GM19099 (cell line): ENCODE measurements around the gene ITGAE.

Experiments
- POLR2A ChIP-seq: IDR thresholded peaks from 3 replicates; pipeline ENCODE4 v1.6.1; 2011; ENCODE audit warnings: low read depth; ENCODE audit not compliant: insufficient read length; ENCODE audit errors: extremely low read depth

The ITGAE gene

DNA sequence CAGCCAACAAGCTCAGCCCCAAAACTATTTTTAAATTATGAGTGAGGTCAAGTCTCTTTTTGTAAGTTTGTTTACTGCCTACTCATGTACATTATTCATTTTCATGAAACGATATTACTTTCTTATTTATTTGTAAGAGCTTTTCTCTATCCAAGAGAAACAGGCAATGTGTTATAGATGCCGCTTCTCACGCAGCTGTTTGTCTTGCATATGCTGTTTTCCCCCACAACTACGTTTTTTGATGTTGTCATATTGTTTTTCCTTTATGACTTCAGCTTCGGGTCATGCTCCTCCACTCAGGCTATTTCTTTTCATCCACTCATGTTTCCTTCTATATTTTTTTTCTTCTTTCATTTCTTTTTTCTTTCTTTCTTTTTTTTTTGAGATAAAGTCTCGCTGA lies 20.0 kb downstream of the ITGAE start:
- TF ChIP-seq POLR2A, result no peak

DNA sequence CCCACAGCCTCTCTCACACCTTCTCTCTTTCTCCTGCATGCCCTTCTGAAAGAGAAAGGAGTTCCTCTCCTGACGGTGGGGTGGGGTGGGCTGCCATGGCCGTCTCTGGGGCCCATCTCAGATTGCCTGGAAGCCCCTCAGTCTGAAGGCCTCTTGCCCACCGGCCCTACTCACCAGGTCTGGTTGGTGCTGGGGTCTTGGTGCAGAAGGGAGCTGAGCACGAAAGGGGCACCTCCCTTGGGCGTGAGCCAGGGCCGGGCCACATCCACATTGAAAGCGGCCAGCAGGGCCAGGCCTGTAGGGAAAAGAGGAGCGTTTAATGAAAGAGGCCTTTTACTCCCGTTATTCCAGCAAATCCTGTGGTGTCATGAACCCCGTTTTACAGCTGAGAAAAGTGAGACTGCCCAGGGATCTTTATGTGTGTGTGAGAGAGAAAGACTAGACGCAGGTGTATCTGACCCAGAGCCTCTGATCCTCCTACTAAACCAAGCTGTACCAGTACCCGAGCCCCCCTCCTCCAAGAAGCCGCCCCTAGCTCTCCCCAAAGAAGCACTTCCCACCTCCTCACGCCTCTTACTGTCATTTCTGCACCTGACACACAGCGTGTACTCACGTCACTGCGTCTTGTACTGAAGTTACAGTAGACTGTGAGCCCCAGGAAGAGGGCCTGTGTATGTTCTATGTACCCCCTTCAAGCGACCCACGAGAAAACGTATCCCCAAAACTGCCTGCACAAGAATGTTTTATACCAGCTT lies 23.4 kb downstream of the ITGAE start:
- no peak for TF ChIP-seq POLR2A

GRCh38 chr17:3773966-3774365 lies 27.0 kb downstream of the ITGAE start:
- no peak for TF ChIP-seq POLR2A

GRCh38 chr17:3773511-3773910 lies 27.5 kb downstream of the ITGAE start:
- no peak for TF ChIP-seq POLR2A

DNA sequence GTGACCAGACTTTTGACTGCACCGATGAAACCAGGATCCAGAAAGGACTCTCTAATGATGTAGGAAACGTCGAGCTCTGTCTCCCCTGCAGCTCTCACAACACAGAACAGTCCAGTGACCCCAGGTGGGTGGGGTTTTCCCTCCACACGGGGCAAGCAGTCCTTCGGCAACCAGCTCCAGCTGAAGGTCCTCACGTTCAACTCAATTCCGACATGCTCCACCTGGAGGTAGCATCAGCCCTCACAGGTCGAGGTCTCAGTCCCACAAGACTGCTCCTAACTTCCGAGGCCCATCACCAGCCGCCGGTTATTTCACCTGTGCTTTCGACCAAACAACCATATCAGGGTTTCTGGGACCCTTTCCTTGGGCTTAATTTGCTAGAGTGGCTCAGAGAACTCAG lies 28.2 kb downstream of the ITGAE start:
- TF ChIP-seq POLR2A, result no peak

DNA sequence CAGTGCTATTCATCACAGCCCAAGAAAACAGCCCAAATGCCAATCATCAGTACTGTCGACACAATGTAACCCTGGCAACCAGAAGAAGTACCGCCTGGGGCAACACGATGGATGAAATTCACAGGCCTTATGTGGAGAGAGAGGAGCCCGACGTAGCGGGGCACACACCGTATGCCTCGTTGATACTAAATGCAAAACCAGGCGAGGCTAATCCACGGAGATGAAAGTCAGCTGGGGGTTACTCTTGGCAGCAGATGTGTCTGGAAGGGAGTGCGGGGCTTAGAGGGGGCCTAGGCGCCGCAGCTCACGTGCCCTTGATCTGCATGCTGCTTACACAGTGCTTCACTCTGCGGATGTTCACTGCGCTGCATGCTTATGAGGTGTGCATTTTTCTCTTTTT lies 29.8 kb downstream of the ITGAE start:
- TF ChIP-seq POLR2A, result no peak

GRCh38 chr17:3770466-3770865 lies 30.5 kb downstream of the ITGAE start:
- no peak for TF ChIP-seq POLR2A

DNA sequence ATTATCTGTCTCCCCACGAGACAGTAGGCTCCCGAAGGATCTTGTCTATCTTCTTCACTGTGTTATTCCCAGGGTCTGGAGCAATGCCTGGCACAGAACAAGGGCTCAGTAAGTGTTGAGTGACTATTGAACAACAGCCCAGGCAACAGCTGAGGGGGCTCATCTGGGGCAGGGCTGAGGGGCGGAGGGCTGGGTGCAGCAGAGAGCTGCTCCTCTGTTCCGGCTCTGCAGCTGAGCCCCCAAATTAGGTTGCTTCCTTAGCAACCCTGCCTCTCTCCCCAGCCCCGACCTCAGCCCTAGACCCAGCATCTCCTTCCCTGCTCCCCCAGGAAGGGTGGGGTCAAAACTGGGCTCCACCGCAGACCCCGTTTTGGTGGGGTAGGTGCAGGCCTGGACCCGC lies 32.2 kb downstream of the ITGAE start:
- TF ChIP-seq POLR2A, result no peak

- no peak for TF ChIP-seq POLR2A
Observed at GRCh38 chr17:3768341-3768740, 32.6 kb downstream of the ITGAE start.

GRCh38 chr17:3766779-3767178 lies 34.2 kb downstream of the ITGAE start:
- TF ChIP-seq POLR2A, result no peak

DNA sequence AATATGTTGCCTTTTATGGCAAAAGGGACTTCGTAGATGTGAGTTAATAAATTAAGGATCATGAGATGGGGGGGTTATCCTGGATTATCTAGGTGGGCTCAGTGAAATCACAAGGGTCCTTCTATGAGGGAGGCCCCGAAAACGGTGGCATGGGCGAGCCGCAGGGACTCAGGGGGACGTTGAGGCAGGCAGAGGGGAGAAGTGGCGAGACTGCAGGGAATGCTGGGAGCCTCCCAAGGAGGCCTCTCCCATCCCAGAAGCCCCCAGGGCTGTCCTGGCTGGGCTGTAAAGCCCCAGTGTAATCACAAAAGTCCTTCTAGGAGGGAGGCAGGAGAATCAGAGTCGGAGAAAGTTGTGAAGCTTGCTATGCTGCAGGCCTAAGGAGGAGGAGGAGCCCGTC lies 35.0 kb downstream of the ITGAE start:
- TF ChIP-seq POLR2A, result no peak

GRCh38 chr17:3763777-3764170 lies 37.2 kb downstream of the ITGAE start:
- TF ChIP-seq POLR2A, result no peak

GRCh38 chr17:3762922-3763776 lies 37.8 kb downstream of the ITGAE start:
- TF ChIP-seq POLR2A, result no peak

DNA sequence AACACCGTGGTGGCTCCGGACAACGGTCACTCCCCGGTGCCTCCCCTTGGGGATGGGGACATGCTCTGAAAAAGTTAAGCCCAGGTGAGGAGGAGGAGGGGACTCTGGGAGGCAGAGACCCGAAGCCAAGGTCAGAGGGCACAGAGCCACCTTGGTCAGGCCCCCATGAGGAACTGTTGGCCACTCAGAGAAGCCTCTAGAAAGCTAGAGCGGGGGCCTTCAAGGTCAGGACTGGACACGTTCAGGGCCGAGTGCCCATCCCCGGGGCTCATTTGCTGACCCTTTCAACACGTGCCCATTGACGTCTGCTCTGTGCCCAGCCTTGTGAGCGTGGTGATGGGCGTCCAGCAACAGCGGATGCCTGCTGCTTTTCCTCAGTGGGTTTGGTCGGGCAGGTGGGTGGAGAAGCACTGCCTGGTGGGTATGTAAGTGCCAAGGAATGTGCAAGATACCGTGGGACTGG lies 39.0 kb downstream of the ITGAE start:
- no peak for TF ChIP-seq POLR2A

DNA sequence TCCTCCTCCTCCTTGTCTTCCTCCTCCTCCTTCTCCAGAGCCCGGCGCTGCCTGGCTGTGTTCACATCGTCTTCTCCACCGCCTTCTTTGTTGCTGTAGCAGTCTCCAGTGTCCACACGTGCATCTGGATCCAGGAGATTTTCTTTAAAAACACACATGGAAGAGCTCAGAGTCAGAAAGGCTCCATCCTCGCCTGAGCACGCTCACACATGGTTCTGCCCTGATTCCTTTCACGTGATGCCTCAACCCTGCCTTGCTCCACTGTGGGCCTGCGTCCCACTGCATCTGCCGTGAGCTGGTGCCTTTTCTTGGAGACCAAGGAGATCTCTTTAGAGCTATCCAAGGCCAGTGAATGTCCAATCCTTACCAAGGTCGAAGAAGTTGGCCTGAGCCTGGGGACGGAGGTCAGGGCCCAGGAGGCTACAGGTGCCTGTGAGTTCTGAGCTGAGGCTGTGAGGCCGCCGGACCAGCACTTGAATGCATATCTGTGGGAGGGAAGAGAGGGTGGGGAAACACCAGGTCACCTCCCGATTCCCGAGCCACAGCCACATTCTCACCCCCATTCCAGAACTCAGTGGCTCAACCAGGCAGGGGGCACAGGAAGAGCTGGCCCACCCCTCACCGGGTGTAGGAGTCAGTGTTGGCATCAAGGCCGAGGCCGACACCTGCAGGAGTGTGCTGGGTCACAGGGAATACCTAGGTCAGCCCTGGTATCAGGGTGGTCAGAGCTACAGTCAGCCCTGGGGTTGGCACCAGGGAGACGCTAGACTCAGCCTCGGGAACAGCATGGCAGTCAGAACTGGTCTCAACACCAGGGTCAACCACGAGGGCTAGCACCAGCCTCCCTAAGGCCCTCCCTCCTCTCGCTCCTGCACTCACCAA lies 39.7 kb downstream of the ITGAE start:
- TF ChIP-seq POLR2A, result no peak
